Measurements from ENCODE around the gene C5.

C5 gene

GRCh38 chr9:120912958-120913646 lies 137.0 kb downstream of the C5 start:
- H3K36me3 ChIP-seq (ENCODE audit: insufficient read depth) = no peaks in the 10 kb centered on the region
- H3K27me3 ChIP-seq (ENCODE audit: insufficient read depth, low read depth) = no peaks in the 10 kb centered on the region
- H3K4me2 ChIP-seq = no peak overlapping the region
- no peak overlapping the region for H3K9ac ChIP-seq
- H3K4me3 ChIP-seq (IDR thresholded peaks at IDR 0.05; ENCODE audit: insufficient read depth, low read depth, low read length) = no peak overlapping the region
- no peaks in the 10 kb centered on the region for H4K20me1 ChIP-seq (ENCODE audit: insufficient read depth)
- no peak overlapping the region for H2AFZ ChIP-seq (ENCODE audit: low read depth)
- H3K79me2 ChIP-seq (ENCODE audit: insufficient read depth, low read depth) = no peaks in the 10 kb centered on the region
- H3K4me1 ChIP-seq (ENCODE audit: low read depth, poor library complexity, severe bottlenecking) = no peaks in the 10 kb centered on the region
- no peak overlapping the region for H3K27ac ChIP-seq
- TF ChIP-seq CTCF (conservative IDR thresholded peaks at IDR 0.05; ENCODE audit: low read depth, low read length) = no peak

- no peak overlapping the region for H3K4me2 ChIP-seq
- H3K4me3 ChIP-seq (IDR thresholded peaks at IDR 0.05; ENCODE audit: insufficient read depth, low read depth, low read length) = no peak overlapping the region
- H3K79me2 ChIP-seq (ENCODE audit: insufficient read depth, low read depth) = no peaks in the 10 kb centered on the region
- no peaks in the 10 kb centered on the region for H3K36me3 ChIP-seq (ENCODE audit: insufficient read depth)
- H3K27me3 ChIP-seq (ENCODE audit: insufficient read depth, low read depth) = no peaks in the 10 kb centered on the region
- H3K9ac ChIP-seq = no peak overlapping the region
- no peak overlapping the region for H2AFZ ChIP-seq (ENCODE audit: low read depth)
- no peak for TF ChIP-seq CTCF (conservative IDR thresholded peaks at IDR 0.05; ENCODE audit: low read depth, low read length)
- H3K4me1 ChIP-seq (ENCODE audit: low read depth, poor library complexity, severe bottlenecking) = no peaks in the 10 kb centered on the region
- H3K27ac ChIP-seq = no peak overlapping the region
- no peaks in the 10 kb centered on the region for H4K20me1 ChIP-seq (ENCODE audit: insufficient read depth)
Observed at GRCh38 chr9:120911295-120911837, 138.7 kb downstream of the C5 start.

GRCh38 chr9:120910643-120911042 lies 139.4 kb downstream of the C5 start:
- H2AFZ ChIP-seq (ENCODE audit: low read depth) = no peak overlapping the region
- H3K4me2 ChIP-seq = no peak overlapping the region
- no peak for TF ChIP-seq CTCF (conservative IDR thresholded peaks at IDR 0.05; ENCODE audit: low read depth, low read length)
- H3K4me3 ChIP-seq (IDR thresholded peaks at IDR 0.05; ENCODE audit: insufficient read depth, low read depth, low read length) = no peak overlapping the region
- no peaks in the 10 kb centered on the region for H3K79me2 ChIP-seq (ENCODE audit: insufficient read depth, low read depth)
- no peaks in the 10 kb centered on the region for H3K4me1 ChIP-seq (ENCODE audit: low read depth, poor library complexity, severe bottlenecking)
- no peaks in the 10 kb centered on the region for H3K27me3 ChIP-seq (ENCODE audit: insufficient read depth, low read depth)
- no peaks in the 10 kb centered on the region for H4K20me1 ChIP-seq (ENCODE audit: insufficient read depth)
- no peaks in the 10 kb centered on the region for H3K36me3 ChIP-seq (ENCODE audit: insufficient read depth)
- no peak overlapping the region for H3K27ac ChIP-seq
- H3K9ac ChIP-seq = no peak overlapping the region

- H3K4me2 ChIP-seq = no peak overlapping the region
- no peak overlapping the region for H3K27ac ChIP-seq
- no peaks in the 10 kb centered on the region for H3K36me3 ChIP-seq (ENCODE audit: insufficient read depth)
Observed at GRCh38 chr9:120909904-120910303, 140.2 kb downstream of the C5 start.

More at GRCh38 chr9:120909904-120910303, 140.2 kb downstream of the C5 start:
- Histone ChIP-seq H3K27me3 (ENCODE audit: insufficient read depth, low read depth) (no peaks in the 10 kb centered on the region), H2AFZ (ENCODE audit: low read depth) (no peak overlapping the region), H3K4me3 (IDR thresholded peaks at IDR 0.05; ENCODE audit: insufficient read depth, low read depth, low read length) (no peak overlapping the region), H3K4me1 (ENCODE audit: low read depth, poor library complexity, severe bottlenecking) (no peaks in the 10 kb centered on the region), H4K20me1 (ENCODE audit: insufficient read depth) (no peaks in the 10 kb centered on the region), H3K9ac (no peak overlapping the region), H3K79me2 (ENCODE audit: insufficient read depth, low read depth) (no peaks in the 10 kb centered on the region)
- TF ChIP-seq CTCF (conservative IDR thresholded peaks at IDR 0.05; ENCODE audit: low read depth, low read length) = no peak

Measured in KMS-11 (cell line).